ENCODE data around the gene INVS. TPM values are rescaled to one million over a fixed set of nuclear protein-coding genes. Genes with fewer than 3 reads are reported as not detected.

The INVS gene
- total and polyA plus RNA-seq, 2 experiments from 2014 or later: 9.4 to 15.3 TPM

DNA sequence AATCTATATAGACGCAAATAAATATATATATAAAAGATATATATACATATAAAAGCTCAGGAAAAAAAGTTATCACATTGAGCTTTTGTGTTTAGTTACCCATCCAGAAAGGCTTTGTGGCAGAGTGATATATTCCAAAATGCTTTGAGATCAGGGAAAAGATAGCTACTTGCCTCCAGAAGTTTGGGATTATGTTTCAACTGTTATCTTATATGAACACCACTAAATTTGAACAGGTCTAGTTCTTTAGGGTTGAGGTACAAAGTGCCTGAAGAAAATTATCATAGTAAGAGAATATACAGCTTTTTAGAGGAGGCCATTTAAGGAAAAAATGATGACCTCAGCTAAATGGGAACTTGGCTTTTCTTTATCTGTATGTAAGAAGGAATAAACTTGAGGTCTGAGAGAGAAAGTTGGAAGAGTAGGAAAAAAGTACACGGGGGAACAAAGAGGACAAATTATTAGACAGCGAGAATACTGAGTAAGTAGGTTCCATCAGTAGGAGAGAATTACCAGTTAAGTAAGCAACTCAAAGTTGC is 2.6 kb upstream of the INVS start:
- H3K4me3 ChIP-seq: no peak overlapping the region
- DNase-seq (ENCODE audit: low read depth in 1 of 2, low spot score in 1 of 2): no peak
- no peak overlapping the region for H3K27ac ChIP-seq
- TF ChIP-seq CTCF (IDR thresholded peaks at IDR 0.05; ENCODE audit: low read depth, low read length): no peak
- H3K4me1 ChIP-seq (ENCODE audit: low read depth): peaks cover 8% of the 10 kb centered on the region
- no peaks in the 10 kb centered on the region for H3K27me3 ChIP-seq
- H3K9me3 ChIP-seq (ENCODE audit: low read depth): no peaks in the 10 kb centered on the region
- no peaks in the 10 kb centered on the region for H3K36me3 ChIP-seq

DNA sequence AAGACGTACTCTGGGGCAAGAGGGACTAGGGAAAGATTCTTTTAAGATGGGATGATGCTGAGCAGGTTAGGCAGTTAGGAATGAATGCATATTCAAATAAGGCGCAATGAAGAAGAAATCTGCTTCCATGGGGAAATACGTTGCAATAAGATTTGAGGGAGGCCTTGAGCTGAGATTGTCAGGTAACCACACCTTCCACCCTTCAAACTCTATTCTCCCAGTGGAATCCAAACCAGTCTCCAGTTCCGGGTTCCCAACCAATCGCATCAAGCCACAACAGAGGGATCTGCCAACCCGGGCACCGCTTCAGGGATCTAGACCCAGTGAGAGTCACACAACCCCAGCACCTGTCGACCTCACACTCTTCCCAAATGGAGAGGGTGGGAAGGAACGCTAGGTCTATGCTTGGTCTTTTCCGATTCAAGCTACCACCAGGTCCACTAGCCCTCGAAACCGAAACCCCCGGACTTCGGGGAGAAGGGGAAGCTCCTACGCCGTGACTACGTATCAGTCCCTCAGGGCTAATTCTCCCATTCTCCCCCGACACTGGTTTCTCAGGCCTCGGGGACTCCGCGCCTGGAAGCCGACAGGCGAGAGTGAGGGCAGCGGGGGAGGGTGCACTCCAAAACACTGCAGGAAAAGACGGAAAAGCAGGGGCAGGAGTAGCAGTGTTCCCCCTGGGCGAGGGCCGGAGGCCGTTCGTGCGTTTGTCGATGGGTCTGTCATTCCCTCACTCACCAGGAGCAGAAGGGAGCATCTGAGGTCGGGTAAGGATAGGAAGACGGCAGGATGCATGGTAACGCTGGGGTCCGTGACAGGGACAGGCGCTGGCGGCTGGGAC is 777 bp upstream of the INVS start:
- H3K27ac ChIP-seq: peak overlapping the region; percentile 93
- no peaks in the 10 kb centered on the region for H3K27me3 ChIP-seq
- peak; percentile 38 to 70 for DNase-seq (ENCODE audit: low read depth in 1 of 2, low spot score in 1 of 2)
- H3K36me3 ChIP-seq: no peaks in the 10 kb centered on the region
- no peak for TF ChIP-seq CTCF (IDR thresholded peaks at IDR 0.05; ENCODE audit: low read depth, low read length)
- no peaks in the 10 kb centered on the region for H3K9me3 ChIP-seq (ENCODE audit: low read depth)
- H3K4me3 ChIP-seq: peak overlapping the region; percentile 88
- peaks cover 8% of the 10 kb centered on the region for H3K4me1 ChIP-seq (ENCODE audit: low read depth)

DNA sequence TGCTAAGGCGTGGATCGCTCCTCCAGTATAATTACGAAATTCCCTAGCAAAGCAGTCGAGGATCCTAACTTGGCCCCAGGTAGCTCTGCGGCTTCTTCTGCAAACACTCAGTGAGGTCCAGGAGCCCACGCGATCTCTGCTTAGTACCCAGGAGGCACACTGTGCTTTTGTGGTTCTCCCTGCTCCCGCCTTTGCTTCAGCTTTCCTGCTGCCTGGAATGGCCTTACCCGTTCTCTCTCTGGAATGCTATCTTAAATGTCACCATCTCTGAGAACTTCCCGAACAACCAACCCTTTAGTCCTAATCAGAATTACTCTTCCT is 639 bp downstream of the INVS start:
- Histone ChIP-seq H3K27ac (peak overlapping the region; percentile 81), H3K4me1 (ENCODE audit: low read depth) (peaks cover 8% of the 10 kb centered on the region)
- DNase-seq (ENCODE audit: low read depth in 1 of 2, low spot score in 1 of 2): peak in 1 of 2 donors; percentile 46

GRCh38 chr9:100100146-100100667 is 1.2 kb downstream of the INVS start:
- H3K27me3 ChIP-seq: no peaks in the 10 kb centered on the region
- no peak for TF ChIP-seq CTCF (IDR thresholded peaks at IDR 0.05; ENCODE audit: low read depth, low read length)
- H3K4me1 ChIP-seq (ENCODE audit: low read depth): peaks cover 8% of the 10 kb centered on the region
- H3K9me3 ChIP-seq (ENCODE audit: low read depth): no peaks in the 10 kb centered on the region
- H3K36me3 ChIP-seq: peaks cover 6% of the 10 kb centered on the region
- no peak for DNase-seq (ENCODE audit: low read depth in 1 of 2, low spot score in 1 of 2)
- H3K27ac ChIP-seq: peak overlapping the region; percentile 81
- peak overlapping the region; percentile 88 for H3K4me3 ChIP-seq

More for the DNA sequence above, 639 bp downstream of the INVS start:
- H3K27me3 ChIP-seq: no peaks in the 10 kb centered on the region
- no peak for TF ChIP-seq CTCF (IDR thresholded peaks at IDR 0.05; ENCODE audit: low read depth, low read length)
- peak overlapping the region; percentile 88 for H3K4me3 ChIP-seq
- peaks cover 1% of the 10 kb centered on the region for H3K36me3 ChIP-seq
- no peaks in the 10 kb centered on the region for H3K9me3 ChIP-seq (ENCODE audit: low read depth)

GRCh38 chr9:100101608-100102007 is 2.6 kb downstream of the INVS start:
- no peaks in the 10 kb centered on the region for H3K27me3 ChIP-seq
- H3K4me3 ChIP-seq: no peak overlapping the region
- peaks cover 8% of the 10 kb centered on the region for H3K4me1 ChIP-seq (ENCODE audit: low read depth)
- H3K36me3 ChIP-seq: peaks cover 17% of the 10 kb centered on the region
- no peak for TF ChIP-seq CTCF (IDR thresholded peaks at IDR 0.05; ENCODE audit: low read depth, low read length)
- DNase-seq (ENCODE audit: low read depth in 1 of 2, low spot score in 1 of 2): no peak
- no peaks in the 10 kb centered on the region for H3K9me3 ChIP-seq (ENCODE audit: low read depth)
- H3K27ac ChIP-seq: no peak overlapping the region

All from cardiac muscle cell (in vitro differentiated cells and primary cell).